GM23248 (cell line): ENCODE measurements around the gene POMT2. TPM values are rescaled to one million over a fixed set of nuclear protein-coding genes. Genes with fewer than 3 reads are reported as not detected.

Source experiments
- DNase-seq: peaks from one replicate; pipeline ENCODE4 v3.0.0-alpha.2; 2015
- H2AFZ ChIP-seq: fragments of 200-600 bp; sonication (generic); 2 replicates; pipeline ENCODE4 v1.6.1; 2016; ENCODE audit warnings: antibody characterized with exemption
- H3F3A ChIP-seq: fragments of 200-600 bp; sonication (generic); 2 replicates; pipeline ENCODE4 v1.6.1; 2016; ENCODE audit warnings: mild to moderate bottlenecking, antibody characterized with exemption, mixed run types; ENCODE audit not compliant: insufficient read depth
- H3K27ac ChIP-seq: fragments of 200-600 bp; sonication (generic); 2 replicates; pipeline ENCODE4 v1.5.1; 2016; ENCODE audit warnings: mild to moderate bottlenecking
- H3K27me3 ChIP-seq: fragments of 200-600 bp; sonication (generic); replicated peaks from 2 replicates; pipeline ENCODE4 v1.6.1; 2016; ENCODE audit warnings: mild to moderate bottlenecking; ENCODE audit not compliant: insufficient read depth
- H3K36me3 ChIP-seq: fragments of 200-600 bp; sonication (generic); 2 replicates; pipeline ENCODE4 v1.6.1; 2016; ENCODE audit warnings: low read depth, mild to moderate bottlenecking
- H3K4me1 ChIP-seq: fragments of 200-600 bp; sonication (generic); 2 replicates; pipeline ENCODE4 v1.6.1; 2016; ENCODE audit warnings: mild to moderate bottlenecking; ENCODE audit not compliant: insufficient read depth
- H3K4me2 ChIP-seq: fragments of 200-600 bp; sonication (generic); one replicate; pipeline ENCODE4 v1.6.1; 2016; ENCODE audit warnings: mild to moderate bottlenecking; ENCODE audit not compliant: unreplicated experiment
- H3K4me3 ChIP-seq: fragments of 200-600 bp; sonication (generic); 2 replicates; pipeline ENCODE4 v1.5.1; 2016; ENCODE audit warnings: mild to moderate bottlenecking
- H3K79me2 ChIP-seq: fragments of 200-600 bp; sonication (generic); 2 replicates; pipeline ENCODE4 v1.6.1; 2016; ENCODE audit warnings: mild to moderate bottlenecking; ENCODE audit not compliant: insufficient read depth
- H3K9ac ChIP-seq: fragments of 200-600 bp; sonication (generic); 2 replicates; pipeline ENCODE4 v1.6.1; 2016; ENCODE audit warnings: mild to moderate bottlenecking
- H3K9me2 ChIP-seq: fragments of 200-600 bp; sonication (generic); 2 replicates; pipeline ENCODE4 v1.6.1; 2016; ENCODE audit warnings: mixed run types, mild to moderate bottlenecking, moderate library complexity; ENCODE audit not compliant: insufficient read depth
- H3K9me3 ChIP-seq: fragments of 200-600 bp; sonication (generic); one replicate; pipeline ENCODE4 v1.6.1; 2017; ENCODE audit warnings: low read depth
- H4K20me1 ChIP-seq: fragments of 200-600 bp; sonication (generic); 2 replicates; pipeline ENCODE4 v1.6.0; 2016; ENCODE audit not compliant: insufficient read depth
- EZH2 ChIP-seq: fragments of 200-600 bp; sonication (generic); IDR thresholded peaks from 2 replicates; pipeline ENCODE4 v1.6.1; 2018; ENCODE audit warnings: antibody characterized with exemption, mild to moderate bottlenecking; ENCODE audit not compliant: insufficient read depth, poor library complexity, severe bottlenecking
- EZH2phosphoT487 ChIP-seq: fragments of 200-600 bp; sonication (generic); IDR thresholded peaks from 2 replicates; pipeline ENCODE4 v1.6.1; 2018; ENCODE audit warnings: antibody characterized with exemption, moderate library complexity, mild to moderate bottlenecking, low read depth; ENCODE audit not compliant: insufficient read depth
- WGBS, 2 experiments: methylation state at CpG; one replicate each; pipeline ENCODE4 v1.1.6; 2015 to 2017; ENCODE audit warnings: low lambda C conversion rate in 2 of 2, low coverage in 1 of 2; ENCODE audit errors: missing lambda C conversion rate in 2 of 2; 5-methylcytosine and 5-hydroxymethylcytosine counted together
- in situ Hi-C: fragments of 300-500 bp; cut with MboI; formaldehyde crosslinking; loops from 2 replicates; pipeline ENCODE4 v1.15.0; 2020
- polyA plus RNA-seq: library from polyadenylated mRNA; unstranded; fragments of >200 nt; fragmentation: Nextera tagmentation; extraction: Ambion mirVana; gene quantifications from 2 replicates; pipeline ENCODE4 v1.2.1, GENCODE V29; 2016
- total RNA-seq: library from RNA; depleted of rRNA; stranded (reverse); fragments of >200 nt; shearing (Covaris generic); gene quantifications from 2 replicates; pipeline ENCODE4 v1.2.3, GENCODE V29; 2014

POMT2 gene
- total and polyA plus RNA-seq, 2 experiments from 2014 or later, result 20.7 to 28.3 TPM

DNA sequence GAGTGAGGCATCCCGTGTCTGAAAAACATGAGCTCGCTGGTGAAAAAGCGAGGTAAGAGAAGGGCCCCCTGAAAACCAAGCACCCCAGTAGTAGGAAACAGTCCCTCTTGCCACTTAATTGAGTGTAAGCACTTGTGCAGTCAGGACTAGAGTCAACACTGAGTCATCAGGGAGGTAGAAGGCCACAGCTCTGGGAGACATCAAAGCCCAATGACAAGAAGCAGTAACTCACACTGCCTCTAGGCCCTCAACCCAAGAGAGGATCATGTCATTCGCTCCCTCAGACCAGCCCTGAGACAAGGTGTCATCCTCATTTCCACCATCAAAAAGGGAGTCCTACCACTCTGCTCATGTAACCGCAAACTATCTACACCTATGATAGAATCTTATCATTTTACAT is 17.8 kb downstream of the POMT2 start:
- peaks cover 39% of the 10 kb centered on the region for H3F3A ChIP-seq
- no peak overlapping the region for H2AFZ ChIP-seq
- no peaks in the 10 kb centered on the region for H3K9me2 ChIP-seq
- H3K9ac ChIP-seq, result peak overlapping the region; percentile 49; the same call in 1 of the 2 replicates
- in situ Hi-C loops, result no loop called here
- no peak overlapping the region for H3K4me3 ChIP-seq
- H3K27me3 ChIP-seq, result no peaks in the 10 kb centered on the region
- TF ChIP-seq EZH2phosphoT487, result no peak
- no peak for TF ChIP-seq EZH2
- peak; percentile 80 for DNase-seq
- H4K20me1 ChIP-seq, result no peaks in the 10 kb centered on the region
- H3K4me2 ChIP-seq, result peak overlapping the region; percentile 32
- H3K79me2 ChIP-seq, result peaks cover 3% of the 10 kb centered on the region; the same call in 1 of the 2 replicates
- no peaks in the 10 kb centered on the region for H3K9me3 ChIP-seq
- no peaks in the 10 kb centered on the region for H3K36me3 ChIP-seq
- WGBS, 2 experiments, result 73 to 75% methylated on average over 5 of the region's 5 CpGs
- H3K27ac ChIP-seq, result peak overlapping the region; percentile 84
- peaks cover 41% of the 10 kb centered on the region for H3K4me1 ChIP-seq

GRCh38 chr14:77301103-77301502 is 19.6 kb downstream of the POMT2 start:
- Histone ChIP-seq H2AFZ (no peak overlapping the region), H3K79me2 (peaks cover 3% of the 10 kb centered on the region; the same call in 1 of the 2 replicates), H3K9ac (no peak overlapping the region), H3K9me3 (no peaks in the 10 kb centered on the region), H3K4me1 (peaks cover 26% of the 10 kb centered on the region), H3K36me3 (no peaks in the 10 kb centered on the region), H3K9me2 (no peaks in the 10 kb centered on the region), H3F3A (peaks cover 25% of the 10 kb centered on the region), H3K27ac (no peak overlapping the region), H3K27me3 (no peaks in the 10 kb centered on the region), H3K4me3 (no peak overlapping the region), H4K20me1 (no peaks in the 10 kb centered on the region), H3K4me2 (no peak overlapping the region)
- in situ Hi-C loops, result no loop called here
- 24 to 29% methylated on average over 10 of the region's 10 CpGs for WGBS, 2 experiments
- TF ChIP-seq EZH2, result no peak
- no peak for TF ChIP-seq EZH2phosphoT487
- DNase-seq, result peak; percentile 84

GRCh38 chr14:77299771-77300170 is 20.9 kb downstream of the POMT2 start:
- Histone ChIP-seq H3F3A (peaks cover 21% of the 10 kb centered on the region), H3K79me2 (peaks cover 3% of the 10 kb centered on the region; the same call in 1 of the 2 replicates), H3K27me3 (no peaks in the 10 kb centered on the region), H3K9me3 (no peaks in the 10 kb centered on the region), H3K4me2 (no peak overlapping the region), H3K9me2 (no peaks in the 10 kb centered on the region), H3K9ac (no peak overlapping the region), H3K4me3 (no peak overlapping the region), H4K20me1 (no peaks in the 10 kb centered on the region), H3K4me1 (peaks cover 23% of the 10 kb centered on the region), H3K36me3 (no peaks in the 10 kb centered on the region), H2AFZ (no peak overlapping the region), H3K27ac (no peak overlapping the region)
- WGBS, 2 experiments, result 85 to 93% methylated on average over 4 of the region's 4 CpGs
- in situ Hi-C loops, result loop anchor here (10.0 kb wide), 1 partner anchor 145 kb away; no protein-coding TSS in a partner anchor
- no peak for TF ChIP-seq EZH2
- DNase-seq, result no peak

DNA sequence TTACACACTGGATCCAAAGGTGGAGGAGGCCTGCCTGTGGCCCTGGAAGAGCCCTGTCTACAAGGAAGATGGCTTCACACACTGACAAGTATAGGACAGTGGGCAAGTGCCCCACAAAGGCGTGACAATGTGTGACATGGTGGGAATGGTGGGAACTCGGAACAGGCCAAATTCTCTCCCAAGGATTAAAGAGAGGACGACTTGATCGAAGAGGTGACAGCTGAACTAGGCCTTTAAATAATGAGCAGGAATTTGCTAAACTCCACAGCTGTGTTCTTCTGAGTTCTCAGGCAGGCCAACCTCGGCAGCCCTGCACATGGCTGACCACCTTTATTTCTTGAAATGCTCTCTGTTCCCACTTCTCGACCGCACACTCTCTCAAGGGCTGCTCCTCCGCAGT is 23.8 kb downstream of the POMT2 start:
- Histone ChIP-seq H2AFZ (no peak overlapping the region), H3K4me3 (no peak overlapping the region), H3K4me1 (no peaks in the 10 kb centered on the region), H3K4me2 (no peak overlapping the region), H3K9ac (no peak overlapping the region), H3K9me3 (no peaks in the 10 kb centered on the region), H3K79me2 (peaks cover 3% of the 10 kb centered on the region; the same call in 1 of the 2 replicates), H3K36me3 (peaks cover 4% of the 10 kb centered on the region; the same call in 1 of the 2 replicates), H3F3A (no peaks in the 10 kb centered on the region), H3K27me3 (no peaks in the 10 kb centered on the region), H3K27ac (no peak overlapping the region), H4K20me1 (no peaks in the 10 kb centered on the region), H3K9me2 (no peaks in the 10 kb centered on the region)
- WGBS, 2 experiments, result 88 to 89% methylated on average over 8 of the region's 8 CpGs
- TF ChIP-seq EZH2 (no peak), EZH2phosphoT487 (no peak)
- in situ Hi-C loops, result loop anchor here (10.0 kb wide), 1 partner anchor 142 kb away; no protein-coding TSS in a partner anchor
- no peak for DNase-seq
